ENCODE data around the gene RPLP2. TPM values are rescaled to one million over a fixed set of nuclear protein-coding genes. Genes with fewer than 3 reads are reported as not detected.
A peak's percentile ranks its signal among the peaks of the same experiment; 100 is the strongest.

Gene RPLP2
- total RNA-seq, 1 donor from 2014 or later: 2,024 TPM

DNA sequence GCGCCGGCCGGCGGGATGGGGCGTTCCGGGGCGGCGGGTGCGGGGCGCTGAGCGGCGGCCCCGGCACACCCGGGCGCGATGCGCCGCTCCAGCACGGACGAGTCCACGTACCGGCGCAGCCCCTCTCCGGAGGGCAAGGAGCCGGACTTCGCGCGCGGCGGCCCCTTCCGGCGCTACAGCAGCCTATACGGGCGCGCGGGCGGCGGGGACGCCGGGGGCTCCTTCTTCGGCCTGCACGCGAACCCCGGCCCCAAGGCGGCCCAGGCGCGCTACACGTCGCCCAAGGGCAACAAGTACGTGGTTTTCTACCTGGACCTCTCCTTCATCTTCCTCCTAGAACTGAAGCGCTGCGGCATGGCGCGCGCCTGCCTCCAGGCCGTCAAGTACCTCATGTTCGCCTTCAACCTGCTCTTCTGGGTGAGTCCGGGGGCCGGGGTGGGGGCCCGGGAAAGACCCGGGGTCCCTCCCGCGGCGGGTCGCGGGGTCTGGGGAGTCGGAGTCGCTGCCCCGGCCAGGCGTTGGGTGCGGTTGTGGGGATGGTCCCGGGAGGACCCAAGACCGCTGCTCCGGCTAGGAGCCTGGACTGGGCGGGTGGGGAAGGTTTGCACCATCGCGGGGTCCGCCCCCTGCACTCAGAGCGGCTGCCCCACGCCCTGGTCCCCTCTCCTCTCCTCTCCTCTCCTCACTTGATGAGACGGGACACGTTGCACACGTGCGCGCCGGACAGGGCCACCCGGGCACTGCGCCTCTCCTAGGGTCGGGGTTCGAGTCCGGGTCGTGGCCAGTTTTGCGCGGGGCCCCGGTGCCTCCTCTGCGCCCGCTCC is 40.4 kb downstream of the RPLP2 start:
- no peak for DNase-seq (ENCODE audit: low spot score)

DNA sequence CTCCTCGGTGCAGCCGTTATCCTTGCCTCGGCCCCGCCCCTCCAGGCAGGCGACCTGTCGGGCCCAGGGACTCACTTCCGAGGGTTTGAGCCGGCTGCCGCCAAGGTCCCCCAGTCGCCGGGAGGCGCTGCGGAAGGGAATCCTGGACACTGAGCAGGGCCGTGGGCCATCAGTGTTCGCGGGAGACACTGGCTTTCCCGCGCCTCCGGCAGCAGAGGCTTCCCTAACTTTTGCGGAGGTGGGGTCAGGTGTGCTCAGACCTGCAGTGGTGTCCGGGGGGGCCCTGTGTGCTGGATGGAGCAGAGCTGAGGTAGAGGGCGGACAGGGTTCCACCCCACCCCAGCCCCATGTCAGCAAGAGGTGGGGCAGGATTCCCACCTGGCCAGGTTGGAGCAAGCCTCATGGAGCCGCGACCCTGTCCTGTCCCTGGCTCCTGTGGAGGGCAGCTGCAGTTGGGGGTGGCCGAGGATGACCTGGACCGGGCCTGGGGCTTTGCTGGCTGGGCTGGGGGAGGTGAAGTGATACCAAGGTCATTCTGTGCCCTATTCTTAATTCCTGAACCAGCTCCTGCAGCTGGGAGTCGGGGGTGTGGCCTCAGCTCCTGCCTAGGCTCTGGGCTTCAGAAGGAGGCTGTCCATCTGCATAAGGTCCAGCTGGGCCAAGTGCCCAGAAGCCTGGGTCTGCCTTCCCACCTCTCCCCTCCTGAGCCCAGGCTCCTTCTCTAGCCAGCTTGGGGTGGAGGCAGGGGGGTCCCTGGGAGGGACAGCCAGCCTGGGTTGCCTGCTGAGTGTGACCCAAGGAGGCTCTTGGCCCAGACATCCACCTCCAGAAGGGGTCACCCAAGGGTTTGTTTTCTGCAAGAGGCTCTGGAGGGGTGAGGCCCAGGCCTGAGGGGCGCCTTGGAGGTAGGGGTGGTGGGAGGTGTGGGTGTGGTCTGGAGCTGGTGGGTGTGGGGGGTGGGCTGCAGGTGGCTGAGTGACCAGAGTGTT is 41.3 kb downstream of the RPLP2 start:
- no peak for DNase-seq (ENCODE audit: low spot score)

DNA sequence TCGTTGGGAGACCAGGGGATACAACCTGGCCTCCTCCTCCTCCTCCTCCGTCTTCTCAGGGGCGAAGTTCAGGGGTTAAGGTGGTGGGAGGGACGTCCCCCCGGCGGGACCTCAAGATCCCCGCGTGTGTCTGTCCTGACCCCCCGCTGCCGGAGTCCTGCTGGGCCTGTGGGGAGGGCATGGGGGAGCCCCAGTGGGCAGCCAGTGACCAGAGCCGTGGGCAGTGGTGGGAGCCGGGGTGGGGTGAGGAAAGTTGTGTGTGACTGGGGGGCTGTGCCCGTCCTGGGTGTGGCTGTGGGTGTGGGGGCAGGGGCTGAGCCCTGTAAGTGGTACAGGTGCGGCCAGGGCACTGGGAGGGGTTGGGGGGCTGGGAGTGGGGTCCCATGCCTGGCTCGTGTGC is 43.0 kb downstream of the RPLP2 start:
- no peak for DNase-seq (ENCODE audit: low spot score)

DNA sequence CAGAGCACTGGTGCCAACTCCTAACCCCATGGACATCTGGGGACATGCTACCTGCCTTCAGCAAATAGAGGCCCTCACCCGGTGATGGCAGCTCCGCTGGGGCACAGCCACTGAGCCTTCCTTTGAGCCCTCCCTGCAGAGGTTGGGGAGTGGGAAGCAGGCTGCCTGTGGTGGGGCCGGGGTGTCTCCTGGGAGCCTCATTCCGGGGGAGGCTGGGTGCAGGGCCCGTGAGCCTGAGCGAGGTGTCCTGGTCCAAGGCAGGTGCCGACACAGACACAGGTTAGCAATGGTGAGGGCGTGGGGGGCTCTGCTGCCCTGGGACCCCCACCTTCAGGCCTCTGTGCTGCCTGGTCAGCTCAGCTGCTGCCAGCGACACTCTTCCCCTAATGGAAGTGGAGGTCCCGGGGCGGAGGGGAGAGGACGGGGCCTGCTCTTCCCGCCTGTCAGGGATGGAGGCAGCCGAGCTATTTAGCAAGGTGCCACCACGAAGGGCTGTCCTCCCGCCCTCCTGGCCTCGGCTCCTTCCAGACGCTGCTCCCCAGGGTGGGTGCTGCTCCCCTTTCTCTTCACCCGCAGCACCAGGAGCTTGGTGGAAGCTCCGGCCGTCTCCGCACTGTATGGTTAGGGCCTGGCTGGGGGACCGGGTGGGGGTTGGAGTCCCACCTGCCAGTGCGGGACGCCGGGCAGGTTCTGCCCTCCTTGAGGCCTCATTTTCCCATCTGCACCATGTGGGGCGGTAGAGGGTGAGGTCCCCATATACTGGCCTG is 44.1 kb downstream of the RPLP2 start:
- no peak for DNase-seq (ENCODE audit: low spot score)

DNA sequence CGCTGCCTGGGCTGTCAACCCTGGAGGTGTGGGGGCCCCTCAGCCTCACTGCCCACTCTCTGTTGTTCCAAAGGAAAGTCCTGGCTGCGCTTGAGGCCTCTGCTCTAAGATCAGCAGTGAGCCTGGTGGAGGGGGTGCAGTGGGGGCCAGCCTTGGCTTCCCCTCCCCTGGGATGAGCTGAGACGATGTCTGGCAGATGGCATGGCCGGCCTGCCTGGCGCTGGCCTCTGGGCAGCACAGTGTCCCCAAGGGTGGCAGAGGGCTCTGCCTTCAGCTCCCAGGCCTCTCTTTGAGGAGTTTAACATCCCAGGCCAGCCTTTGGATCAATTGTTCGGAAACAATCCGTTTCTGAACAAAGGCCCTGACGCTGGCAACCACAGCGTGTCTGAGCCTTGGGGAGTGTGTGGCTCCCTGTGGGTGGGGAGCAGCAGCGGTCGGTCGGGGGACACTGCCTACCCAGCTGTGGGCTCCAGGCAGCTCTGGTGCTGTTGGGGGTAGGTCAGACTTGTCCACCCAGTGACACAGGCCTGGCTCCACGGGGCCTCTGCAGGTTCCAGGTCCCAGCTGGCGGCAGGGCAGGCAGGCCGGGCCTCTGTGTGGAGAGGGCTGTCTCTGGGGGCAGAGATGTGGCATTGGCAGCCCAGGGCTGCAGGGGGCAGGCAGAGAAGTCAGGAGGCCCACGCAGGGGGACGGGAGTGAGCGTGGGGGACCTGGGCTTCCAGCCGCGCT is 45.0 kb downstream of the RPLP2 start:
- no peak for DNase-seq (ENCODE audit: low spot score)

DNA sequence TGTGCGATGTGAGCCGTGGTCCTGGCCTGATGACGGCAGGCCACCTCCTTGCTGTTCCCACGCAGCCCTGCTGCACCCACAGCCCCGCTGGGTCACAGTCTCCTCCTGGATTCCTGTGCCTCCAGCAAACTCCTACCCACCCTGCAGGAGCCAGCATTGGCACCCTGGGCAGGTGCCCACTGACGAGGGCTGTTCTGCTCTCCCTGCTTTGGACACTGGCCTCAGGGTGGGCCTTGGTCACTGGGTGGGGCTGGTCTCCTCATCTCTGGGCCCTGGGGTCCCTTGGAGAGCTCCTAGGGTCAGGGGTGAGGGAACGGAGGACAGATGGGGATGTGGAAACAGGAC is 45.5 kb downstream of the RPLP2 start:
- DNase-seq (ENCODE audit: low spot score): no peak

DNA sequence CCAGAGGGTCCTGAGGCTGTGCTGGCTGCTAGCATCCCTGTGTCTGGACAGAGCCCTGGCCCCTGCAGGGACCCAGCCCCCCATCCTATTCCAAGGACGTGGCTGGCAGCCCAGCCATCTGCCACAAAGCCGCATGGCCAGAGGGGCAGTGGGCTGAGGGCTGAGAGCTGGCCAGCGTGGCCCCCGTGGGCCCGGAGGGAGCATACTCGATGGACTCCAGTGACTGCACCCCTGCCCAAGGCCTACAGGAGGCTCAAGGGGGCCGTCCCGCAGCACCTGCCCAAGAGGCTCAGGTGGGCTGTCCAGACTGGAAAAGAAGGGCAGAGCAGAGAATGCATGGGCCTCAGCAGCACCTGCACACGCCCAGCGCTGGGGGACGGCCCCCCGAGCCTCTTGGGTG is 46.0 kb downstream of the RPLP2 start:
- DNase-seq (ENCODE audit: low spot score): no peak

DNA sequence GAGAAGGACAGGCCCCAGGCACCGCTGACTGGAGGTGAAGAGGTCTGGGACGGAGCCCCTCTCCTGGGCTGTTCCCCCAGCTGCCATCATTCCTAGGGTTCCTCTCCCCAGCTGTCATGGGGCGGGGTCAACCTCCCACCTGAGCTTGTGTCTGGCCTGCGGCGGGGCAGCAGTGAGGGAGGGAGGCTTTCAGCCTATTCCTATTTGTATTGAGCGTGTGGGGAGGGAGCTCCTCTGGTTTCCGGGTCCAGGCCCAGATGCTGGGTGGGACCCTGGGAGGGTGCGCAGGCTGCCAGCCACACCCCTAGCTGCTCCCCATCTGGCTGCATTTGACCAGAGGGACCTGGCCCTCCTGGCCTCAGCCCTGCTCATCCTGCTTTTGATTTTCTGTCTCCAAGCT is 46.6 kb downstream of the RPLP2 start:
- DNase-seq (ENCODE audit: low spot score): no peak

DNA sequence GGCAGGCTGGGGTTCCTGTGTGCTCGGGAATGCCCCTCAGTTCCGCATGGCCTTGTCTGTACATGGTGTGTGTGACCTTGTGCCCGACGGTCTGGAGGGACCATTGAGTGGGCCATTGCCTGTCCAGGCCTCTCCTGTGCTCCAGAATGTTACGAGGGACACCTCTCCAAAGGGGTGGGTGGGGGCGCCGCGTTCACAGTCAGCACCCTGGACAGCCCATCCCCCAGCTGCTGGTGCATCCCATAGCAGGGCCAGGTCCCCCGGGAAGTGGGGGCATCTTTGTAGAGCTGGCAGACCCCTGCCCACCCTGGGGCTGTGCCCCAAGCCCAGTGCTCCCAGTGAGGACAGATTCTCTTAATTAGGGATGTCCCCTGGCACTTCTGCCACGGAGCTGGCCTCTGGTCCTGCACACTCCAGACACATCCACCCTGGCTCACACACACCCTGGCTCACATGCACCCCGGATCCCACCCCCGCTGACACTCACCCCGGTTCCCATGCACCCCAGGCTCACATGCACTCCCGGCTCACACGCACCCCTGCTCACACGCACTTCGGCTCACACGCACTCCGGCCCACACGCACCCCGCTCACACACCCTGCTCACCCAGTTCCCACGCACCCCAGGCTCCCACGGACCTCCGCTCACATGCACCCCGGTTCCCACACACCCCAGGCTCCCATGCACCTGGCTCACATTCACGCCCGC is 48.4 kb downstream of the RPLP2 start:
- no peak for DNase-seq (ENCODE audit: low spot score)

DNA sequence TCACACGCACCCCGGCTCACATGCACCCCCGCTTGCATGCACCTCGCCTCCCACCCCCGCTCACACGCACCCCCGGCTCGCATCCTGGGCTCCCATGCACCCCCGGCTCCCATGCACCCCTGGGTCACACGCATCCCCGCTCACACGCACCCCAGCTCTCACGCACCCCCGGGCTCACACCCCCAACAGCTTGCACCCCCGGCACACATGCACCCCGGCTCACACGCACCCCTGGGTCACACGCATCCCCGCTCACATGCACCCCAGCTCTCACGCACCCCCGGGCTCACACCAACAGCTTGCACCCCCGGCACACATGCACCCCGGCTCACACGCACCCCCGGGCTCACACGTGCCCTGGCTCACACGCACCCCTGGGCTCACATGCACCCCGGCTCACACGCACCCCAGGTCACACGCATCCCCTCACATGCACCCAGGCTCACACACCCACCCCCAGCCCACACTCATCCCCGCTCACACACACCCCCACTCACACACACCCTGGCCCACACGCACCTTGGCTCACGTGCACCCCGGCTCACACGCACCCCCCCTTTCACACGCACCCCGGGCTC is 49.1 kb downstream of the RPLP2 start:
- no peak for DNase-seq (ENCODE audit: low spot score)

DNA sequence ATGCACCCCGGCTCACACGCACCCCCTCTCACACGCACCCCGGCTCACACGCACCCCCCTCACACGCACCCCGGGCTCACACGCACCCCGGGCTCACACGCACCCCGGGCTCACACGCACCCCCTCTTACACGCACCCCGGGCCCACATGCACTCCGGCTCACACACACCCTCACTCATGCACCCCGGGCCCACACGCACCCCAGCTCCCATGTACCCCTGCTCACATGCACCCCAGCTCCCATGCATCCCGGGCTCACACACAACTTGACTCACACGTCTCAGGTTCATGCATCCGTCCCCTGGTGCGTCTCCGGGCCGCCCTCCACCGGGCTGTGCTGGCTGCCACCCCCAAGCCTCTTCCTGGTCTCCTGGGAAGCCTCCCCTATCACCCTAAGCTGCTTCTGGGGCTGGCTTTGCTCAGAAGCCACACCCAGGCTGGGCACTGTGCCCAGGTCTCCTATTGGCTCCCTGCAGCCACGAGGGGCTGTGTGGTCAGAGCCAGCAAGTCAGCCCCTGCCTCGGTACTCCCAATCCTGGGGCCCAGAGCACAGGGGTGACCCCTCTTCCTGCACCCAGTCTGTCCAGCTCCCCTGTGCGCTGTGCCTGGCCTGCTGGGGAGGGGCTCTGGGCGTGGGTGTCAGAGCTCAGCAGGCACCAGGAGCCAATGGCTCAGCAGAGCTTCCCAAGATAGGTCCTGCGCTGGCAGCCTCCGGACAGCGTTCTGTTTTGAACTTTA is 49.8 kb downstream of the RPLP2 start:
- DNase-seq (ENCODE audit: low spot score): peak; percentile 89

DNA sequence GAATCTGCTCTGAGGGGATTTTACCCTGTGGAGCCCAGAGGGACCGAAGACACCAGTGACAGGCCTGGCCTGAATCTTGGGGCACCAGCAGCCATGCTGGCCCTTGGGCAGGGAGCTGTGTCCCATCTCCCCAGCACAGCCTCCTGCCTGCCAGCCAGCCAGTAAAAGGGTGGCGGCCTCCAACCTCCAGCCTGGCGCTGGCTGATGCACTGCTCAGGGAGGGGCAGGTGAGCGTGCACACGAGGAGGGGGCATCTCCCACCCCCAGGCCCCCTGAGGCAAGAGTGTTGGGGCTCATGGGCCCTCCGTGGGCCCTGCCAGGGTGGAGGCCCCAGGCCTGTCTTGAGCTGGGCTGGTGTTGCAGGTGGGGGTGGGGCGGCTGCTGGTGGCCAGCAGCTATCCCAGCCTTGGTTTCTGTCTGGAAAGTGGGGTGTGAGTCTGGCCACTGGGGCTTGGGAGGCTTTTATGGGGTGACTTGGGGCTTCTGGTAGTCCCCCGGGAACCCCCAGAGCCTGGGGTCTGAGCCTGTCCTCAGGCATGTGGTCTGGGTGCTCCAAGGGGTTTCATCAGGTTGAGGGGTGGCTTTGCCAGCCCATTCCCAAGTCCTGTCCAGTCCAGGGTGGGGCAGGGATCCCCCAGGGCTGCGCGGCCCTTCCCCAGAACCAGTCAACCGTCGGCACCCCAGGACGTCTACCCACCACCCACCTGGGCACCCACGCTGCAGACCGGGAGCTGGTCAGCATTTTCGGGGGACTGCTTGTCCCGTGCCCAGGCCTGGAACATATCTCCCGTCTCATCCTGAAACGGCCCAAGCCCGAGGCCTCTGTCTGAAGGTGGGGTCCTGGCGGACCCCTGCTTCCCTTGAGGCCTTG is 50.7 kb downstream of the RPLP2 start:
- DNase-seq (ENCODE audit: low spot score): no peak

DNA sequence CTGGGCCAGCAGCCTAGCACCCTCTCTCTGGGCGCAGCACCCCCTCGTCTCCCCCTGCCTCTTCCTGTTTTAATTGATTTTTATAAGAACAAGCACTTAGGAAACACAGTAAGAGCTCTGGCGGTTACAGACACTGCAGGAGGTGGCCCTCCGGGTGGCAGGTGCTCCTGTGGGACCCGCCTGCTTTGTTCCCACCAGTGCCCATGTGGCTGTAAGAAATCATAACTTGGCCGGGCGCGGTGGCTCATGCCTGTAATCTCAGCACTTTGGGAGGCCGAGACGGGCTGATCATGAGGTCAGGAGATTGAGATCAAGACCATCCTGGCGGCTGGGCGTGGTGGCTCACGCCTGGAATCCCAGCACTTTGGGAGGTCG is 51.3 kb downstream of the RPLP2 start:
- no peak for DNase-seq (ENCODE audit: low spot score)

DNA sequence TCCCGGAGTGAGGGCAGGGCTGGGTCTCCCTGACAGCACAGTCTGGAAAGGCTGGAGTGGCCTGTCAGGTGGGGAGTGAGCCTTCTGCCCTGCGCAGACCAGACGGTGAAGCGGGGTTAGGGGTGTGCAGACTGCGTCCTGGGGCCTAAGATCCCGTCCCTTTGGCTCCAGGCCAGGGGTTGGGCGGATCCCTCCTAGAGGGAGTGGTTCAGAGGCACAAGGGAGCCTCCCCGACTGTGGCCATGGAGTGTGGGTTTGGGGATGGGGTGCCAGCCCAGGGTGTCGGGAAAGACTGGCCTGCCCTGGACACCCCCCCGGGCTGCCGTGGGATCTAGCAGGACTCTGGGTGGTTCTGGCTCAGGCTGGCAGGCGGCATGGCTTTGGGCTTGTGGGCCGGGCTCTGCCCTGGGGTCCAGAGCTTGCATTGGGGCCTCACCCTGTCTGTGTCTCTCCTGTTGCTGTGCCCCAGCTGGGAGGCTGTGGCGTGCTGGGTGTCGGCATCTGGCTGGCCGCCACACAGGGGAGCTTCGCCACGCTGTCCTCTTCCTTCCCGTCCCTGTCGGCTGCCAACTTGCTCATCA is 52.4 kb downstream of the RPLP2 start:
- DNase-seq (ENCODE audit: low spot score): no peak

Data from ureter (tissue), 1 donor.